GM12878 (cell line): ENCODE measurements around the gene FADS1. TPM values are rescaled to one million over a fixed set of nuclear protein-coding genes. Genes with fewer than 3 reads are reported as not detected.

Experiments
- ATAC-seq: fragments of 200-7000 bp; cut with Tn5 transposase; 3 replicates; pipeline ENCODE4 v1.9.1; 2020; ENCODE audit warnings: mild to moderate bottlenecking, moderate library complexity
- BruUV-seq: library from RNA; stranded (reverse); fragments of 400-500 nt; replicated peaks from 2 replicates; lab custom pipeline; 2021; lab: Mats Ljungman, UMichigan
- CTCF ChIA-PET: fragments of 300-600 bp; sonication (Branson Sonifier 250); formaldehyde crosslinking; extraction: SDS; loops from one replicate; lab custom pipeline; 2021; ENCODE audit warnings: inconsistent platforms; lab: Yijun Ruan, JAX
- POLR2A ChIA-PET: fragments of 350-600 bp; formaldehyde crosslinking; extraction: SDS; loops from one replicate; lab custom pipeline; 2021; ENCODE audit warnings: inconsistent platforms; lab: Charles Lee
- RAD21 ChIA-PET: fragments of 300-600 bp; sonication (Branson Sonifier 250); formaldehyde crosslinking; loops from one replicate; lab custom pipeline; 2023; ENCODE audit warnings: antibody characterized with exemption; ENCODE audit not compliant: unreplicated experiment; lab: Charles Lee
- SMC1A ChIA-PET: fragments of 300-600 bp; sonication (Branson Sonifier 250); formaldehyde crosslinking; loops from one replicate; lab custom pipeline; 2023; ENCODE audit not compliant: unreplicated experiment, uncharacterized antibody; lab: Charles Lee
- DNase-seq: peaks from one replicate; pipeline ENCODE4 v3.0.0-alpha.2; 2011; ENCODE audit warnings: low read depth, low spot score
- FAIRE-seq: peaks from 3 replicates; lab custom pipeline; 2011; peaks lifted over from hg19 to GRCh38; lab: Jason Lieb, UNC
- H2AFZ ChIP-seq: 2 replicates; pipeline ENCODE4 v1.6.0; 2011; ENCODE audit warnings: low read depth, low read length, control low read depth; ENCODE audit not compliant: control insufficient read depth
- H3K27ac ChIP-seq: 2 replicates; pipeline ENCODE4 v1.5.1; 2011; ENCODE audit warnings: control low read depth; ENCODE audit not compliant: control insufficient read depth, insufficient read depth
- H3K27me3 ChIP-seq, 2 experiments: replicated peaks in 1 of 2; 2 replicates each; pipeline versions ENCODE4 v1.6.0 to v1.6.1; 2011; ENCODE audit warnings: low read length in 1 of 2; ENCODE audit not compliant: control insufficient read depth in 2 of 2, insufficient read depth in 2 of 2
- H3K36me3 ChIP-seq, 2 experiments: 2 replicates each; pipeline ENCODE4 v1.5.1; 2011; ENCODE audit warnings: low read length in 1 of 2; ENCODE audit not compliant: control insufficient read depth in 2 of 2, insufficient read depth in 2 of 2
- H3K4me1 ChIP-seq: 2 replicates; pipeline ENCODE4 v1.6.1; 2011; ENCODE audit warnings: mild to moderate bottlenecking, low read length, moderate library complexity, mixed read lengths; ENCODE audit not compliant: control insufficient read depth, insufficient read depth
- H3K4me2 ChIP-seq: 2 replicates; pipeline ENCODE4 v1.6.0; 2011; ENCODE audit warnings: control low read depth; ENCODE audit not compliant: control insufficient read depth, insufficient read depth
- H3K4me3 ChIP-seq: fragments of 200-600 bp; sonication (generic); 2 replicates; pipeline ENCODE4 v1.5.1; 2016
- H3K79me2 ChIP-seq: 2 replicates; pipeline ENCODE4 v1.6.0; 2011; ENCODE audit warnings: low read length; ENCODE audit not compliant: control insufficient read depth, insufficient read depth
- H3K9ac ChIP-seq: 2 replicates; pipeline ENCODE4 v1.8.0; 2011; ENCODE audit warnings: low read length, control low read depth, mixed read lengths; ENCODE audit not compliant: control insufficient read depth, insufficient read depth
- H3K9me3 ChIP-seq: replicated peaks from 3 replicates; pipeline ENCODE4 v1.5.1; 2011; ENCODE audit warnings: mild to moderate bottlenecking, low read length; ENCODE audit not compliant: control insufficient read depth, insufficient read depth
- H4K20me1 ChIP-seq: 2 replicates; pipeline ENCODE4 v1.6.0; 2011; ENCODE audit not compliant: control insufficient read depth, insufficient read depth
- BHLHE40 ChIP-seq, 2 experiments: fragments of 450-650 bp in 1 of 2; IDR thresholded peaks; 2 replicates each; pipeline ENCODE4 v1.6.1; 2011 to 2017; ENCODE audit warnings: low read depth in 2 of 2, borderline replicate concordance in 1 of 2, improper control_type of control experiment in 1 of 2, low read length in 1 of 2, mild to moderate bottlenecking in 1 of 2
- CBX3 ChIP-seq: fragments of 200-600 bp; sonication (generic); IDR thresholded peaks from 2 replicates; pipeline ENCODE4 v1.6.1; 2016; ENCODE audit warnings: low read depth, borderline replicate concordance
- CREB1 ChIP-seq: IDR thresholded peaks from 2 replicates; pipeline ENCODE4 v1.6.1; 2012; ENCODE audit warnings: low read depth, mild to moderate bottlenecking, inconsistent platforms
- HDAC2 ChIP-seq: fragments of 200-600 bp; sonication (generic); IDR thresholded peaks from 2 replicates; pipeline ENCODE4 v1.6.1; 2017
- IKZF1 ChIP-seq: fragments of 450-650 bp; conservative IDR thresholded peaks from 2 replicates; pipeline ENCODE4 v1.6.1; 2017; ENCODE audit warnings: antibody characterized with exemption, mild to moderate bottlenecking
- IRF3 ChIP-seq: fragments of 450-650 bp; IDR thresholded peaks from 2 replicates; pipeline ENCODE4 v1.6.1; 2014; ENCODE audit warnings: mild to moderate bottlenecking
- JUNB ChIP-seq: IDR thresholded peaks from 2 replicates; pipeline ENCODE4 v1.6.1; 2016; ENCODE audit warnings: antibody characterized with exemption, mild to moderate bottlenecking
- NFXL1 ChIP-seq: fragments of 450-650 bp; IDR thresholded peaks from 2 replicates; pipeline ENCODE4 v1.6.1; 2017; ENCODE audit warnings: antibody characterized with exemption, mild to moderate bottlenecking, borderline replicate concordance
- RAD21 ChIP-seq: IDR thresholded peaks from 2 replicates; pipeline ENCODE4 v1.6.1; 2011; ENCODE audit warnings: mild to moderate bottlenecking, low read depth, low read length, moderate library complexity; ENCODE audit not compliant: insufficient read depth
- RBBP5 ChIP-seq: fragments of 200-600 bp; sonication (generic); conservative IDR thresholded peaks from 2 replicates; pipeline ENCODE4 v1.6.1; 2016
- RFX5 ChIP-seq: IDR thresholded peaks from 2 replicates; pipeline ENCODE4 v1.6.1; 2011; ENCODE audit warnings: low read depth, low read length, improper control_type of control experiment
- RUNX3 ChIP-seq: IDR thresholded peaks from 2 replicates; pipeline ENCODE4 v1.6.1; 2012; ENCODE audit warnings: low read length, inconsistent platforms
- SMAD5 ChIP-seq: IDR thresholded peaks from 2 replicates; pipeline ENCODE4 v1.6.1; 2016; ENCODE audit warnings: antibody characterized with exemption, low read depth
- SP1 ChIP-seq: IDR thresholded peaks from one replicate; pipeline ENCODE4 v1.6.1; 2011; ENCODE audit warnings: low read depth, low read length
- SPI1 ChIP-seq: IDR thresholded peaks from 2 replicates; pipeline ENCODE4 v1.6.1; 2011; ENCODE audit warnings: low read depth, mild to moderate bottlenecking, low read length, moderate library complexity, borderline replicate concordance; ENCODE audit not compliant: insufficient read depth
- SUPT20H ChIP-seq: IDR thresholded peaks from 2 replicates; pipeline ENCODE4 v1.6.1; 2011; ENCODE audit warnings: low read depth, mild to moderate bottlenecking, low read length, moderate library complexity, borderline replicate concordance; ENCODE audit not compliant: control insufficient read depth
- WRNIP1 ChIP-seq: IDR thresholded peaks from 2 replicates; pipeline ENCODE4 v1.6.1; 2011; ENCODE audit warnings: low read depth, low read length, improper control_type of control experiment, borderline replicate concordance
- ZNF687 ChIP-seq: fragments of 450-650 bp; IDR thresholded peaks from 2 replicates; pipeline ENCODE4 v1.6.1; 2017; ENCODE audit warnings: mild to moderate bottlenecking, moderate library complexity
- WGBS: methylation state at CpG from one replicate; pipeline ENCODE4 v1.1.6; 2016; ENCODE audit warnings: low lambda C conversion rate; ENCODE audit not compliant: insufficient replicate concordance, insufficient coverage; ENCODE audit errors: missing lambda C conversion rate; 5-methylcytosine and 5-hydroxymethylcytosine counted together
- in situ Hi-C: fragments of 300-500 bp; cut with MboI; formaldehyde crosslinking; loops from 9 replicates; pipeline ENCODE4 v1.14.3; 2018; ENCODE audit warnings: mixed read lengths
- intact Hi-C: fragments of 100-400 bp; cut with micrococcal nuclease; formaldehyde crosslinking; loops from one replicate; pipeline ENCODE4 v1.14.2; 2022; ENCODE audit not compliant: unreplicated experiment
- polyA plus RNA-seq, 11 experiments: library from polyadenylated mRNA; depleted of rRNA in 4 of 11; unstranded in 6 of 11; stranded (reverse) in 5 of 11; fragments of >200 nt; fragmentation: Nextera tagmentation in 4 of 11; fragmentation: Illumina TruSeq in 1 of 11; extraction: Ambion mirVana in 4 of 11; extraction: Trizol in 1 of 11; gene quantifications; 1 replicate in 1 of 11; 2 replicates in 10 of 11; pipeline versions ENCODE4 v1.2.1 to v1.2.3, GENCODE V29; 2011 to 2016; ENCODE audit warnings: inconsistent platforms in 2 of 11, missing spikeins in 2 of 11, low read depth in 1 of 11
- total RNA-seq, 4 experiments: library from RNA; depleted of rRNA in 3 of 4; stranded (reverse); fragments of >200 nt in 3 of 4; fragmentation: Illumina TruSeq in 1 of 4; extraction: Trizol in 1 of 4; gene quantifications; 2 replicates each; pipeline versions ENCODE4 v1.2.1 to v1.2.3, GENCODE V29; 2013 to 2021
- TF ChIP-seq, protein P1 (sequence below): fragments of 450-650 bp; IDR thresholded peaks from 2 replicates; pipeline ENCODE4 v1.6.1; 2016; ENCODE audit warnings: mild to moderate bottlenecking

FADS1 gene
- total and polyA plus RNA-seq, 10 of the 15 experiments (the other 5 are each of a cell fraction or from before 2014, with no cell fraction given) = 8.8 to 73.9 (median 39.0) TPM

- no peak for TF ChIP-seq BHLHE40 (IDR thresholded peaks at IDR 0.05; ENCODE audit: borderline replicate concordance in 1 of 2, low read depth in 2 of 2, low read length in 1 of 2)
- no peak for TF ChIP-seq ZNF687
- no peak for TF ChIP-seq IKZF1
- no peak for TF ChIP-seq HDAC2
- TF ChIP-seq RUNX3 = no peak
- TF ChIP-seq SP1 = no peak
- no peak for TF ChIP-seq SUPT20H
- no peak for TF ChIP-seq JUNB
- TF ChIP-seq RBBP5 = no peak
- no peak for TF ChIP-seq RAD21
- TF ChIP-seq SPI1 = no peak
- no peak for TF ChIP-seq CREB1
- TF ChIP-seq IRF3 = no peak
- TF ChIP-seq, protein P1, sequence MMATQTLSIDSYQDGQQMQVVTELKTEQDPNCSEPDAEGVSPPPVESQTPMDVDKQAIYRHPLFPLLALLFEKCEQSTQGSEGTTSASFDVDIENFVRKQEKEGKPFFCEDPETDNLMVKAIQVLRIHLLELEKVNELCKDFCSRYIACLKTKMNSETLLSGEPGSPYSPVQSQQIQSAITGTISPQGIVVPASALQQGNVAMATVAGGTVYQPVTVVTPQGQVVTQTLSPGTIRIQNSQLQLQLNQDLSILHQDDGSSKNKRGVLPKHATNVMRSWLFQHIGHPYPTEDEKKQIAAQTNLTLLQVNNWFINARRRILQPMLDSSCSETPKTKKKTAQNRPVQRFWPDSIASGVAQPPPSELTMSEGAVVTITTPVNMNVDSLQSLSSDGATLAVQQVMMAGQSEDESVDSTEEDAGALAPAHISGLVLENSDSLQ = no peak
- no peak for TF ChIP-seq CBX3
- no peak for TF ChIP-seq WRNIP1
- no peak for TF ChIP-seq RFX5
- TF ChIP-seq NFXL1 = no peak
- no peak for TF ChIP-seq SMAD5
- in situ Hi-C loops (no loop called here), intact Hi-C loops (no loop called here)
- H2AFZ ChIP-seq = no peak overlapping the region
- CTCF ChIA-PET = no interaction called here
- POLR2A ChIA-PET = no interaction called here
- H3K4me1 ChIP-seq = no peaks in the 10 kb centered on the region
- no peaks in the 10 kb centered on the region for H4K20me1 ChIP-seq
- H3K4me2 ChIP-seq = no peak overlapping the region
- peaks cover 30 to 32% of the 10 kb centered on the region in 2 experiments for H3K36me3 ChIP-seq
- ATAC-seq = no peak
- no peak overlapping the region for H3K4me3 ChIP-seq
- FAIRE-seq = no peak
- RAD21 ChIA-PET = no interaction called here
- DNase-seq = no peak
- no peaks in the 10 kb centered on the region for H3K79me2 ChIP-seq
- no peak overlapping the region for H3K9ac ChIP-seq
- H3K27ac ChIP-seq = no peak overlapping the region
- 76% methylated on average over 16 of the region's 16 CpGs for WGBS
- BruUV-seq = no TSS peak
- H3K27me3 ChIP-seq = no peaks in the 10 kb centered on the region
- SMC1A ChIA-PET = no interaction called here
- no peaks in the 10 kb centered on the region for H3K9me3 ChIP-seq
Observed at GRCh38 chr11:61860054-61860903, 43.5 kb upstream of the FADS1 start.
